SK-N-DZ (cell line): ENCODE results near the gene MAMDC2.
"Not testable (repeated sequence)": the region's sequence is repeated elsewhere in the genome, so short reads cannot be mapped to it uniquely, and the experiment has no call there.

Experiments
- DNase-seq: peaks from one replicate; pipeline ENCODE4 v3.0.0-alpha.2; 2015; ENCODE audit warnings: low spot score

MAMDC2 gene

GRCh38 chr9:70038171-70038621 is 5.5 kb upstream of the MAMDC2 start:
- DNase-seq, result not testable (repeated sequence)

GRCh38 chr9:70040376-70040903 is 3.2 kb upstream of the MAMDC2 start:
- DNase-seq, result peak; percentile 6

- DNase-seq, result no peak
Observed at GRCh38 chr9:70042461-70043215, 1.0 kb upstream of the MAMDC2 start.

GRCh38 chr9:70043285-70043684 is 363 bp upstream of the MAMDC2 start:
- DNase-seq, result no peak

GRCh38 chr9:70044490-70045307 is 1.1 kb downstream of the MAMDC2 start:
- DNase-seq, result no peak

GRCh38 chr9:70045452-70045851 is 1.8 kb downstream of the MAMDC2 start:
- no peak for DNase-seq

- no peak for DNase-seq
Observed at GRCh38 chr9:70046274-70047070, 2.8 kb downstream of the MAMDC2 start.

- DNase-seq, result peak; percentile 42
Observed at GRCh38 chr9:70049236-70049635, 5.6 kb downstream of the MAMDC2 start.

- DNase-seq, result peak; percentile 7
Observed at GRCh38 chr9:70049672-70050271, 6.1 kb downstream of the MAMDC2 start.

- DNase-seq, result no peak
Observed at GRCh38 chr9:70052768-70053167, 9.1 kb downstream of the MAMDC2 start.

- DNase-seq, result no peak
Observed at GRCh38 chr9:70053864-70054263, 10.2 kb downstream of the MAMDC2 start.

- DNase-seq, result no peak
Observed at GRCh38 chr9:70054521-70054920, 10.9 kb downstream of the MAMDC2 start.

GRCh38 chr9:70055406-70056210 is 12.0 kb downstream of the MAMDC2 start:
- no peak for DNase-seq

- DNase-seq, result no peak
Observed at GRCh38 chr9:70056211-70056944, 12.7 kb downstream of the MAMDC2 start.

- no peak for DNase-seq
Observed at GRCh38 chr9:70058569-70059116, 15.0 kb downstream of the MAMDC2 start.

GRCh38 chr9:70060148-70060882 is 16.7 kb downstream of the MAMDC2 start:
- DNase-seq, result no peak

- DNase-seq, result no peak
Observed at GRCh38 chr9:70060883-70061507, 17.3 kb downstream of the MAMDC2 start.

- DNase-seq, result no peak
Observed at GRCh38 chr9:70061776-70062175, 18.1 kb downstream of the MAMDC2 start.
